ENCODE measurements around the gene GREB1L.
"Not testable (repeated sequence)": the region's sequence is repeated elsewhere in the genome, so short reads cannot be mapped to it uniquely, and the experiment has no call there.

GREB1L gene

GRCh38 chr18:21305621-21306020, 63.6 kb downstream of the GREB1L start:
- Histone ChIP-seq H3K4me1 (ENCODE audit: insufficient read depth, insufficient read length) (no peaks in the 10 kb centered on the region), H3K27me3 (ENCODE audit: insufficient read depth, insufficient read length) (no peaks in the 10 kb centered on the region), H3K4me3 (ENCODE audit: insufficient read length, low read depth) (no peak overlapping the region), H3K36me3 (ENCODE audit: insufficient read depth, insufficient read length, low read length) (no peaks in the 10 kb centered on the region), H3K9ac (ENCODE audit: insufficient read length, low read depth) (no peak overlapping the region), H3K9me3 (ENCODE audit: insufficient read depth, low read length) (no peaks in the 10 kb centered on the region)
- no peak for TF ChIP-seq ZNF274 (IDR thresholded peaks at IDR 0.05; ENCODE audit: low read depth, low read length)
- DNase-seq (ENCODE audit: low read depth, low spot score): no peak

- Histone ChIP-seq H3K4me3 (ENCODE audit: insufficient read length, low read depth) (no peak overlapping the region), H3K27me3 (ENCODE audit: insufficient read depth, insufficient read length) (no peaks in the 10 kb centered on the region), H3K36me3 (ENCODE audit: insufficient read depth, insufficient read length, low read length) (no peaks in the 10 kb centered on the region), H3K9ac (ENCODE audit: insufficient read length, low read depth) (no peak overlapping the region), H3K4me1 (ENCODE audit: insufficient read depth, insufficient read length) (no peaks in the 10 kb centered on the region), H3K9me3 (ENCODE audit: insufficient read depth, low read length) (no peaks in the 10 kb centered on the region)
- TF ChIP-seq YY1 (IDR thresholded peaks at IDR 0.05; ENCODE audit: insufficient read depth, insufficient read length) (no peak), SUZ12 (IDR thresholded peaks at IDR 0.05; ENCODE audit: extremely low read depth, insufficient read depth, insufficient read length) (no peak), ZNF274 (IDR thresholded peaks at IDR 0.05; ENCODE audit: low read depth, low read length) (no peak)
- DNase-seq (ENCODE audit: low read depth, low spot score): no peak
These were observed 64.3 kb downstream of the GREB1L start for GRCh38 chr18:21306368-21306767.

- H3K4me1 ChIP-seq (ENCODE audit: insufficient read depth, insufficient read length): no peaks in the 10 kb centered on the region
- H3K36me3 ChIP-seq (ENCODE audit: insufficient read depth, insufficient read length, low read length): no peaks in the 10 kb centered on the region
- H3K27me3 ChIP-seq (ENCODE audit: insufficient read depth, insufficient read length): no peaks in the 10 kb centered on the region
- no peak for DNase-seq (ENCODE audit: low read depth, low spot score)
- H3K9me3 ChIP-seq (ENCODE audit: insufficient read depth, low read length): no peaks in the 10 kb centered on the region
- no peak overlapping the region for H3K9ac ChIP-seq (ENCODE audit: insufficient read length, low read depth)
- TF ChIP-seq YY1 (IDR thresholded peaks at IDR 0.05; ENCODE audit: insufficient read depth, insufficient read length) (no peak), ZNF274 (IDR thresholded peaks at IDR 0.05; ENCODE audit: low read depth, low read length) (no peak), SUZ12 (IDR thresholded peaks at IDR 0.05; ENCODE audit: extremely low read depth, insufficient read depth, insufficient read length) (no peak)
- H3K4me3 ChIP-seq (ENCODE audit: insufficient read length, low read depth): no peak overlapping the region
These were observed 65.5 kb downstream of the GREB1L start for GRCh38 chr18:21307578-21307977.

GRCh38 chr18:21309248-21309647, 67.2 kb downstream of the GREB1L start:
- H3K9me3 ChIP-seq (ENCODE audit: insufficient read depth, low read length): no peaks in the 10 kb centered on the region
- H3K27me3 ChIP-seq (ENCODE audit: insufficient read depth, insufficient read length): no peaks in the 10 kb centered on the region
- TF ChIP-seq ZNF274 (IDR thresholded peaks at IDR 0.05; ENCODE audit: low read depth, low read length) (no peak), SUZ12 (IDR thresholded peaks at IDR 0.05; ENCODE audit: extremely low read depth, insufficient read depth, insufficient read length) (no peak), YY1 (IDR thresholded peaks at IDR 0.05; ENCODE audit: insufficient read depth, insufficient read length) (no peak)
- H3K4me1 ChIP-seq (ENCODE audit: insufficient read depth, insufficient read length): no peaks in the 10 kb centered on the region
- no peak overlapping the region for H3K9ac ChIP-seq (ENCODE audit: insufficient read length, low read depth)
- DNase-seq (ENCODE audit: low read depth, low spot score): no peak
- no peaks in the 10 kb centered on the region for H3K36me3 ChIP-seq (ENCODE audit: insufficient read depth, insufficient read length, low read length)
- no peak overlapping the region for H3K4me3 ChIP-seq (ENCODE audit: insufficient read length, low read depth)

GRCh38 chr18:21311980-21312379, 69.9 kb downstream of the GREB1L start:
- H3K27me3 ChIP-seq (ENCODE audit: insufficient read depth, insufficient read length); H3K4me3 ChIP-seq (ENCODE audit: insufficient read length, low read depth); H3K4me1 ChIP-seq (ENCODE audit: insufficient read depth, insufficient read length); H3K9me3 ChIP-seq (ENCODE audit: insufficient read depth, low read length); H3K36me3 ChIP-seq (ENCODE audit: insufficient read depth, insufficient read length, low read length); DNase-seq (ENCODE audit: low read depth, low spot score); H3K9ac ChIP-seq (ENCODE audit: insufficient read length, low read depth): not testable (repeated sequence)

GRCh38 chr18:21313576-21313975, 71.5 kb downstream of the GREB1L start:
- no peaks in the 10 kb centered on the region for H3K4me1 ChIP-seq (ENCODE audit: insufficient read depth, insufficient read length)
- H3K27me3 ChIP-seq (ENCODE audit: insufficient read depth, insufficient read length): no peaks in the 10 kb centered on the region
- no peak for TF ChIP-seq SUZ12 (IDR thresholded peaks at IDR 0.05; ENCODE audit: extremely low read depth, insufficient read depth, insufficient read length)
- no peak for TF ChIP-seq YY1 (IDR thresholded peaks at IDR 0.05; ENCODE audit: insufficient read depth, insufficient read length)
- TF ChIP-seq ZNF274 (IDR thresholded peaks at IDR 0.05; ENCODE audit: low read depth, low read length): no peak
- H3K9ac ChIP-seq (ENCODE audit: insufficient read length, low read depth): no peak overlapping the region
- no peak overlapping the region for H3K4me3 ChIP-seq (ENCODE audit: insufficient read length, low read depth)
- no peaks in the 10 kb centered on the region for H3K9me3 ChIP-seq (ENCODE audit: insufficient read depth, low read length)
- DNase-seq (ENCODE audit: low read depth, low spot score): no peak
- H3K36me3 ChIP-seq (ENCODE audit: insufficient read depth, insufficient read length, low read length): no peaks in the 10 kb centered on the region

- no peak for DNase-seq (ENCODE audit: low read depth, low spot score)
- no peak overlapping the region for H3K4me3 ChIP-seq (ENCODE audit: insufficient read length, low read depth)
- H3K36me3 ChIP-seq (ENCODE audit: insufficient read depth, insufficient read length, low read length): no peaks in the 10 kb centered on the region
- no peak overlapping the region for H3K9ac ChIP-seq (ENCODE audit: insufficient read length, low read depth)
- no peaks in the 10 kb centered on the region for H3K27me3 ChIP-seq (ENCODE audit: insufficient read depth, insufficient read length)
- H3K9me3 ChIP-seq (ENCODE audit: insufficient read depth, low read length): no peaks in the 10 kb centered on the region
- H3K4me1 ChIP-seq (ENCODE audit: insufficient read depth, insufficient read length): no peaks in the 10 kb centered on the region
- TF ChIP-seq ZNF274 (IDR thresholded peaks at IDR 0.05; ENCODE audit: low read depth, low read length): no peak
These were observed 72.7 kb downstream of the GREB1L start for GRCh38 chr18:21314724-21315123.

- H3K4me1 ChIP-seq (ENCODE audit: insufficient read depth, insufficient read length); H3K9me3 ChIP-seq (ENCODE audit: insufficient read depth, low read length); H3K36me3 ChIP-seq (ENCODE audit: insufficient read depth, insufficient read length, low read length); H3K9ac ChIP-seq (ENCODE audit: insufficient read length, low read depth); DNase-seq (ENCODE audit: low read depth, low spot score); H3K4me3 ChIP-seq (ENCODE audit: insufficient read length, low read depth); H3K27me3 ChIP-seq (ENCODE audit: insufficient read depth, insufficient read length): not testable (repeated sequence)
These were observed 73.1 kb downstream of the GREB1L start for GRCh38 chr18:21315126-21315525.
